HG03342 (cell line): ENCODE results near the gene SV2C.

Experiments used
- ATAC-seq: cut with Tn5 transposase; IDR thresholded peaks from one replicate; pipeline ENCODE4 v1.9.1; 2021; ENCODE audit warnings: mild to moderate bottlenecking, moderate library complexity; ENCODE audit not compliant: unreplicated experiment

The SV2C gene

GRCh38 chr5:76245590-76245989, 162.4 kb downstream of the SV2C start:
- no peak for ATAC-seq

GRCh38 chr5:76249621-76250020, 166.4 kb downstream of the SV2C start:
- ATAC-seq, result no peak

GRCh38 chr5:76250463-76250862, 167.3 kb downstream of the SV2C start:
- no peak for ATAC-seq

GRCh38 chr5:76251656-76252055, 168.5 kb downstream of the SV2C start:
- ATAC-seq, result no peak

GRCh38 chr5:76252437-76252836, 169.3 kb downstream of the SV2C start:
- no peak for ATAC-seq

GRCh38 chr5:76256116-76256889, 173.1 kb downstream of the SV2C start:
- ATAC-seq, result peak; percentile 81

- no peak for ATAC-seq
Measured at GRCh38 chr5:76257225-76257833, 174.1 kb downstream of the SV2C start.

- no peak for ATAC-seq
Measured at GRCh38 chr5:76257897-76258296, 174.7 kb downstream of the SV2C start.

GRCh38 chr5:76264681-76265080, 181.5 kb downstream of the SV2C start:
- no peak for ATAC-seq

GRCh38 chr5:76269259-76269931, 186.2 kb downstream of the SV2C start:
- ATAC-seq, result no peak

- ATAC-seq, result peak; percentile 42
Measured at GRCh38 chr5:76269932-76270610, 186.9 kb downstream of the SV2C start.

GRCh38 chr5:76271836-76272235, 188.7 kb downstream of the SV2C start:
- no peak for ATAC-seq

GRCh38 chr5:76273206-76273885, 190.2 kb downstream of the SV2C start:
- no peak for ATAC-seq

- no peak for ATAC-seq
Measured at GRCh38 chr5:76274571-76274970, 191.4 kb downstream of the SV2C start.

GRCh38 chr5:76277736-76278135, 194.6 kb downstream of the SV2C start:
- ATAC-seq, result no peak

GRCh38 chr5:76278261-76278789, 195.1 kb downstream of the SV2C start:
- no peak for ATAC-seq

GRCh38 chr5:76280494-76280893, 197.3 kb downstream of the SV2C start:
- no peak for ATAC-seq

- ATAC-seq, result no peak
Measured at GRCh38 chr5:76283670-76284069, 200.5 kb downstream of the SV2C start.

GRCh38 chr5:76289692-76290091, 206.5 kb downstream of the SV2C start:
- no peak for ATAC-seq

- ATAC-seq, result no peak
Measured at GRCh38 chr5:76290321-76290757, 207.2 kb downstream of the SV2C start.
